Transverse colon (tissue), 4 donors: Measurements from ENCODE around the gene CFAP299. TPM values are rescaled to one million over a fixed set of nuclear protein-coding genes. Genes with fewer than 3 reads are reported as not detected.

Experiments used
- DNase-seq: peaks from one replicate; pipeline ENCODE4 v3.0.0-alpha.2; 2019
- H3K27ac ChIP-seq, 4 donors: fragments of 200-600 bp; sonication (generic); 2 replicates each; pipeline ENCODE4 v1.5.1; 2016 to 2018; ENCODE audit warnings: inconsistent platforms in 4 of 4
- H3K27me3 ChIP-seq: fragments of 200-600 bp; sonication (generic); 2 replicates; pipeline ENCODE4 v1.5.1; 2017; ENCODE audit warnings: inconsistent platforms
- H3K36me3 ChIP-seq, 4 donors: fragments of 200-600 bp; sonication (generic); 2 replicates each; pipeline ENCODE4 v1.5.1; 2017 to 2019; ENCODE audit warnings: inconsistent platforms in 4 of 4
- H3K4me1 ChIP-seq, 4 donors: fragments of 200-600 bp; sonication (generic); 2 replicates each; pipeline ENCODE4 v1.5.1; 2017 to 2020; ENCODE audit warnings: inconsistent platforms in 4 of 4
- H3K4me3 ChIP-seq, 4 donors: fragments of 200-600 bp; sonication (generic); 1 replicate in 1 of 4; 2 replicates in 3 of 4; pipeline versions ENCODE4 v1.5.1 to v1.6.1; 2017 to 2019; ENCODE audit warnings: inconsistent platforms in 4 of 4
- H3K9me3 ChIP-seq, 2 donors: fragments of 200-600 bp; sonication (generic); 2 replicates each; pipeline ENCODE4 v1.5.1; 2017 to 2019; ENCODE audit warnings: inconsistent platforms in 2 of 2
- EP300 ChIP-seq: sonication (generic); formaldehyde crosslinking; IDR thresholded peaks from one replicate; pipeline ENCODE4 v1.6.1; 2017; ENCODE audit warnings: antibody characterized with exemption, low read depth
- POLR2A ChIP-seq: fragments of 450-650 bp; IDR thresholded peaks from one replicate; pipeline ENCODE4 v1.6.1; 2016; ENCODE audit warnings: antibody characterized with exemption, mild to moderate bottlenecking, moderate library complexity
- POLR2AphosphoS5 ChIP-seq, 3 donors: sonication (generic); formaldehyde crosslinking; IDR thresholded peaks; one replicate each; pipeline ENCODE4 v1.6.1; 2016; ENCODE audit warnings: antibody characterized with exemption in 3 of 3
- WGBS, 2 donors: methylation state at CpG; one replicate each; pipeline ENCODE4 v1.1.5; 2018; ENCODE audit warnings: low coverage in 1 of 2; 5-methylcytosine and 5-hydroxymethylcytosine counted together
- in situ Hi-C, 4 donors: fragments of 200-750 bp; cut with MboI; loops; one replicate each; pipeline versions ENCODE4 v1.15.0 to v1.15.1; 2017; ENCODE audit warnings: low sequenced_read_pairs in 3 of 4, low pct_ligation_motif_present in 1 of 4, low pct_unique_long_range_greater_than_20kb in 1 of 4
- intact Hi-C: fragments of 100-400 bp; cut with DNase I; formaldehyde crosslinking; loops from one replicate; pipeline ENCODE4 v1.15.1; 2023; ENCODE audit warnings: low total_unique reads
- total RNA-seq, 4 donors: library from RNA; depleted of rRNA; stranded (reverse); fragments of >200 nt; gene quantifications; one replicate each; pipeline ENCODE4 v1.1.0, GENCODE V29; 2016
- TF ChIP-seq, protein P1 (sequence below), 5 experiments: fragments of 200-600 bp in 3 of 5; fragments of 450-650 bp in 2 of 5; sonication (generic) in 3 of 5; IDR thresholded peaks; 1 replicate in 2 of 5; 2 replicates in 3 of 5; pipeline ENCODE4 v1.5.1; 2016 to 2017; ENCODE audit warnings: antibody characterized with exemption in 5 of 5, inconsistent platforms in 3 of 5, mild to moderate bottlenecking in 2 of 5, moderate library complexity in 1 of 5

Gene CFAP299
- total RNA-seq, 4 donors from 2014 or later, result not detected

DNA sequence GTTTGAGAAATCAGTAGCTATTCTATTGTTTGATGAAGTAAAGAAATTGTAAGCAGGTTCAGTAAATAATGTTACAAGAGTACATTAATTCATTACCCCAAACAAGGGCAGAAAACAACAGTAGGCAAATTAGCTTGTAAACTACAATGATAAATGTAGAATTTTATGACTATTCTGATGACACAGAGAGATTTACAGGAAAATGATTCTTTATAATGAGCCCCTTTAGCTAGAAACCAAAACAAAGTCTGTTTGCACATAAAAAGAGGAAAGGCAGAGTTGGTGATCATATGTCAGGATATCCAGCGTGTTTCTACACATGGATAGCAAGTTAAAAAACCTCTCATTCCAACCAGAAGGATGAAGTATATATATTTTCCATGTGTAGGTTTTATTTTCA lies 204.8 kb downstream of the CFAP299 start:
- H3K27me3 ChIP-seq, result no peaks in the 10 kb centered on the region
- no peaks in the 10 kb centered on the region for H3K9me3 ChIP-seq
- no peaks in the 10 kb centered on the region for H3K4me1 ChIP-seq
- TF ChIP-seq EP300 (no peak), POLR2A (no peak), POLR2AphosphoS5 (IDR thresholded peaks at IDR 0.05) (no peak)
- TF ChIP-seq, protein P1, sequence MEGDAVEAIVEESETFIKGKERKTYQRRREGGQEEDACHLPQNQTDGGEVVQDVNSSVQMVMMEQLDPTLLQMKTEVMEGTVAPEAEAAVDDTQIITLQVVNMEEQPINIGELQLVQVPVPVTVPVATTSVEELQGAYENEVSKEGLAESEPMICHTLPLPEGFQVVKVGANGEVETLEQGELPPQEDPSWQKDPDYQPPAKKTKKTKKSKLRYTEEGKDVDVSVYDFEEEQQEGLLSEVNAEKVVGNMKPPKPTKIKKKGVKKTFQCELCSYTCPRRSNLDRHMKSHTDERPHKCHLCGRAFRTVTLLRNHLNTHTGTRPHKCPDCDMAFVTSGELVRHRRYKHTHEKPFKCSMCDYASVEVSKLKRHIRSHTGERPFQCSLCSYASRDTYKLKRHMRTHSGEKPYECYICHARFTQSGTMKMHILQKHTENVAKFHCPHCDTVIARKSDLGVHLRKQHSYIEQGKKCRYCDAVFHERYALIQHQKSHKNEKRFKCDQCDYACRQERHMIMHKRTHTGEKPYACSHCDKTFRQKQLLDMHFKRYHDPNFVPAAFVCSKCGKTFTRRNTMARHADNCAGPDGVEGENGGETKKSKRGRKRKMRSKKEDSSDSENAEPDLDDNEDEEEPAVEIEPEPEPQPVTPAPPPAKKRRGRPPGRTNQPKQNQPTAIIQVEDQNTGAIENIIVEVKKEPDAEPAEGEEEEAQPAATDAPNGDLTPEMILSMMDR (IDR thresholded peaks at IDR 0.05), result no peak
- no peaks in the 10 kb centered on the region for H3K36me3 ChIP-seq
- in situ Hi-C loops (no loop called here), intact Hi-C loops (no loop called here)
- DNase-seq, result no peak
- 48 to 55% methylated on average over 1 of the region's 1 CpG for WGBS, 2 donors
- H3K4me3 ChIP-seq, result no peak overlapping the region
- H3K27ac ChIP-seq, result no peak overlapping the region

DNA sequence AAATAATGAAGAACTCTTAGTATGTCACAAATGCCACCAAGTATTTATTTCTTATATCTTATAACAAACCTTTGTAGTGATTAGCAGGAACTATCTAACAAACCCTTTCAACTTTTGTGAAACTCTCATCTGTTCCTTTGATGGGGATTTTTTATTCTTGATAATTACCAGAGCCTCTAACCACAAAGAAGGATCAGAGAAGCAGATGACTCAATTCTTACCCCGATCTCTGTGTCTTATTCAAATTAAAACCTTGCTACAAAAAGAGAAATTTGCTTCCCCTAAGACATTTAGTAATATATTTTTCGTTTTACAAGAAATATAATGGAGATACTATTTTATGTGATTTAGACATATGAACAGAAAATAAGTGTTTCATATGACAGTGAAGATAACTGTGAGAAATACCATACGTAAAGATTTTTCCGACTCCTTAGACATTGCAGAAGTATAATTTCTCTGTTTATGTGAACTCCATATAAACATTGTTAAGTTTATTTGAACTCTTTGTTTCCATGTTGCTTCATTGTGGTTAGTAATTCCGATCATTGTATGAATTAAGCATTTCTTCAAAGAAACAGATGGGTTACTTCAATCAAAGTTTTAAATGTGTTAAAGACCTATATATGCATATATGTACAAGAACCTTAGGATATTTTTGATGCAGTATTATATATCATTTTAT lies 205.4 kb downstream of the CFAP299 start:
- Histone ChIP-seq H3K27ac (no peak overlapping the region), H3K27me3 (no peaks in the 10 kb centered on the region), H3K4me1 (no peaks in the 10 kb centered on the region), H3K36me3 (no peaks in the 10 kb centered on the region), H3K4me3 (no peak overlapping the region), H3K9me3 (no peaks in the 10 kb centered on the region)
- TF ChIP-seq POLR2AphosphoS5 (IDR thresholded peaks at IDR 0.05), result no peak
- TF ChIP-seq, protein P1 (IDR thresholded peaks at IDR 0.05), result no peak
- TF ChIP-seq POLR2A, result no peak
- no peak for TF ChIP-seq EP300
- WGBS, 2 donors, result 41 to 56% methylated on average over 5 of the region's 5 CpGs
- in situ Hi-C loops, result no loop called here
- no peak for DNase-seq
- intact Hi-C loops, result no loop called here

- no peaks in the 10 kb centered on the region for H3K9me3 ChIP-seq
- no peaks in the 10 kb centered on the region for H3K36me3 ChIP-seq
- intact Hi-C loops (no loop called here), in situ Hi-C loops (no loop called here)
- no peak overlapping the region for H3K27ac ChIP-seq
- no peak for TF ChIP-seq EP300
- no peaks in the 10 kb centered on the region for H3K27me3 ChIP-seq
- no peak for DNase-seq
- no peaks in the 10 kb centered on the region for H3K4me1 ChIP-seq
- WGBS, 2 donors, result 97% methylated on average over 2 of the region's 2 CpGs; no CpG with 5 or more reads in 1 of the 2 donors
- no peak overlapping the region for H3K4me3 ChIP-seq
Measured at GRCh38 chr4:80542747-80543146, 207.2 kb downstream of the CFAP299 start.

GRCh38 chr4:80560337-80560736 lies 224.8 kb downstream of the CFAP299 start:
- H3K36me3 ChIP-seq, result no peaks in the 10 kb centered on the region
- intact Hi-C loops, result no loop called here
- H3K27me3 ChIP-seq, result no peaks in the 10 kb centered on the region
- no peaks in the 10 kb centered on the region for H3K9me3 ChIP-seq
- no peak overlapping the region for H3K27ac ChIP-seq
- H3K4me3 ChIP-seq, result no peak overlapping the region
- no peaks in the 10 kb centered on the region for H3K4me1 ChIP-seq
- DNase-seq, result no peak
- TF ChIP-seq EP300 (no peak), POLR2AphosphoS5 (IDR thresholded peaks at IDR 0.05) (no peak), POLR2A (no peak)
- TF ChIP-seq, protein P1 (IDR thresholded peaks at IDR 0.05), result no peak
- in situ Hi-C loops, result no loop called here
- WGBS, 2 donors, result 89% methylated on average over 3 of the region's 3 CpGs; no CpG with 5 or more reads in 1 of the 2 donors
